HG02763 (cell line): Measurements from ENCODE around the gene GPC3.

Experiments
- ATAC-seq: cut with Tn5 transposase; IDR thresholded peaks from one replicate; pipeline ENCODE4 v1.9.1; 2021; ENCODE audit warnings: mild to moderate bottlenecking, moderate library complexity; ENCODE audit not compliant: unreplicated experiment

GPC3 gene

DNA sequence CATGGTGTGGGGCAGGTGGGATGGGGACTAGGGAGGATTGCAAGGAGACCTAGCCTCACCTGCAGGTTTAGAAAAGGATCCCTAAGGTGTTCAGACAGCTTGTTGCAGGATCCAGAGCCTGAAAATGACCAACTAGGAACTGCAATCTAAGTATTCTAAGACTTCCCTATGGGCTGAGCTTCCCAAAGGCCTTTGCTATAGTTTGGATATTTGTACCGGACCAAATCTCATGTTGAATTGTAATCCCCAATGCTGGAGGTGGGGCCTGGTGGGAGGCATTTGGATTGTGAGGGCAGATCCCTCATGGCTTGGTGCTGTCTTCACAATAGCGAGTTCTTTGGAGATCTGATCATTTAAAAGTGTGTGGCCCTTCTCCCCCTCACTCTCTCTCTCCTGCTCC, 52.1 kb downstream of the GPC3 start:
- ATAC-seq: no peak

GRCh38 chrX:133929836-133930464, 55.4 kb downstream of the GPC3 start:
- no peak for ATAC-seq

GRCh38 chrX:133928365-133928764, 57.0 kb downstream of the GPC3 start:
- ATAC-seq: no peak

- no peak for ATAC-seq
Measured at GRCh38 chrX:133926809-133927208, 58.6 kb downstream of the GPC3 start.

GRCh38 chrX:133926099-133926498, 59.3 kb downstream of the GPC3 start:
- ATAC-seq: no peak

- ATAC-seq: no peak
Measured at GRCh38 chrX:133924548-133924947, 60.8 kb downstream of the GPC3 start.

- ATAC-seq: no peak
Measured at GRCh38 chrX:133923548-133923947, 61.8 kb downstream of the GPC3 start.

DNA sequence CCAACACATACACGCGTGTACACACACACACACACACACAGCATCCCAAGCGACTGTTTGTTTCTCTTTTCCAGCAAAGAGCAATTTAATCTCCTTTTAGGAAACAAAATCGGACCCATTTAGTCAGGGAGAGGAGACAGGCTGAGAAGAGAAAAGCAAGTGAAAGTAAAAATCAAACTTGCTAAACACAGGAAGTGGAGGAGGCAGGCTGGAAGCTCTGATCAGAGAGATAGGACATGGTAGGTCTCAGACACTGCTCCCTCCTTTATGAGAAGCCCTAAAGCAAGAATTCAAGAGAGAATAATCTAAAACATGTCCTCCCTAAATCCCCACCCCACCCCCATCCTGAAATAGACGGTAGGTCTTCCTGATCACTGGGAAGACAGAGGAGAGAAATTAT, 62.3 kb downstream of the GPC3 start:
- peak; percentile 58 for ATAC-seq

GRCh38 chrX:133922390-133922771, 63.0 kb downstream of the GPC3 start:
- no peak for ATAC-seq

GRCh38 chrX:133921764-133922389, 63.5 kb downstream of the GPC3 start:
- no peak for ATAC-seq

DNA sequence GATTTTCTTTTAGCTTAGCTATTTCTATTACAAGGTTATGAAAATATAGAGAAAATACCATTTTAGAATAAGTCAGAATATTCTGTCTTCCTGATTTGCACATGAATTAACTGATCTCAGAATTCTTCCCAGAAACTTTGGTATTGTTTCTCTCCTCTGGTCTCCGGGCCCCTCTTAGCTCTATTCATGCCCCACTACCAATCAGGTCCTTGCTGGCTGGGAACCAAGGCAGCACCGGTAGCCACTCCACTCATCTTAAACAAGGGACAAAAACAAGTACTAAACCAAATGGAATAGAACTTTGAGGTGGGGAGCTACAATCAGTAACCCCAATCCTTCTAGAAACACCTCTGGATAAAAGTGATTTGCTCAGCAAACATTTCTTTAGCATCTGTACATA, 64.3 kb downstream of the GPC3 start:
- no peak for ATAC-seq

- no peak for ATAC-seq
Measured at GRCh38 chrX:133918361-133918771, 67.0 kb downstream of the GPC3 start.

DNA sequence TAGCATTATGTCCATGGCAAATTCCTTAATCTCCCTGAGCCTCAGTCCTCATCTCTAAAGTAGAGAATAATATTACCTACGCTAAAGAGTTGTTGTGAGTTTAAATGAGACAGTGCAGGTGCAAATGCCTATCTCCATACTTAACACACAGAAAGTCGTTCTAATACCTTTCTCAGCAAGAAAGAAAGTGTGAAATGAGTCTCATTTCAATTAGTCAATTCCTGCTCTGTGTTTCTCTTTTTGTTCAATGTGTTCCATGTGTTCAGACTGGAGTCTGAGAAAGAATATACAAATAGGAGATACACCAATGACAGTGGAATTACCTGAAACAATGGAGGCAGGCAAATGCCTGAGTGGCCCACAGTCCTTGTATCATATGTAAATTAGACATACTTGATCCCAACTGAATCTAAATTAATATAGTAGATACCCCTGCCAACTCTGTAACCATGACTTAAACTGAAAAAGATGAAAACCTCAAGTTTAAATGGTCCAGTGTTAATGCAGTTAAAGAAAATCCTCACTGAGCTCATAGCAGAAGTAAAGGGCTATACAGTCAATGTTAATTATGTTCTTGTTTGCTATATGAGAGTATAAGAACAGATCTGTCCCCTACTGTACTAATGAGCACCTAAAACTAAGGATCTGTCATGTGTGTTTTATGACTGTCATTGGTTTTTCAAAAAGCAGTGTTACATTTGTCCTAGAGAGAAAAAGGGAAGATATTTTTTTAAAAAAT, 68.2 kb downstream of the GPC3 start:
- ATAC-seq: no peak

- ATAC-seq: no peak
Measured at GRCh38 chrX:133913658-133914388, 71.6 kb downstream of the GPC3 start.

GRCh38 chrX:133913009-133913408, 72.4 kb downstream of the GPC3 start:
- no peak for ATAC-seq

DNA sequence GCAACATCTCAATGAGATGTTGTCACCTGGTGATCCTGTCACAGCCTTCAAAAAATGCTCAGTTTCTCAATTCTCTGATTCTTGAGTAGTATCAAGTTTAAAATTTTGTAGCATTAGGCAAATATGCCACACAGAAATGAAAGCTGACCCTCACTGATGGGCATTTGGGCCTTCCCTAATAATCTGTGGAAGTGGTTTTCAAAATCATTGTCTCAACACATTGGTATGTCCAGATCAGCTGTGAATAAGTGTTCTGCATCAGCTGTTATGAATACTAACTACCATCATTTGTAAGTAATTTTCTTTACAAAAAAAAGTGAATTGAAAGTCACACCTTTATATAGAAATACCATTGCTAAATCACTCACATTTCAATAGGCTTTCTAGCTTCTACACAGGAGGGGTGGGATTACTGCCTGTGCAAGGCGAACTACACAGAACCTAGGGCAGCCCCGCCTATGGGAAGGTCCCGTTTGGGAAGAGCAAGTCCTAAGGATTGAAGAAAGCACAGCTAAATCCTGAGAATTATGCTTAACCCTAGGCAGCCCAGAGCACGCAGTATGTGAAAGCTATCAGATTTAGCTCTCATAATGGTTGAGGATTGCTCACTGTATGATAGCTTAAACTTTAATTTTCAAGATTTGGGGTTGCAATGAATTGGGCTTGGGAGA, 73.4 kb downstream of the GPC3 start:
- no peak for ATAC-seq

- no peak for ATAC-seq
Measured at GRCh38 chrX:133910539-133910938, 74.9 kb downstream of the GPC3 start.

DNA sequence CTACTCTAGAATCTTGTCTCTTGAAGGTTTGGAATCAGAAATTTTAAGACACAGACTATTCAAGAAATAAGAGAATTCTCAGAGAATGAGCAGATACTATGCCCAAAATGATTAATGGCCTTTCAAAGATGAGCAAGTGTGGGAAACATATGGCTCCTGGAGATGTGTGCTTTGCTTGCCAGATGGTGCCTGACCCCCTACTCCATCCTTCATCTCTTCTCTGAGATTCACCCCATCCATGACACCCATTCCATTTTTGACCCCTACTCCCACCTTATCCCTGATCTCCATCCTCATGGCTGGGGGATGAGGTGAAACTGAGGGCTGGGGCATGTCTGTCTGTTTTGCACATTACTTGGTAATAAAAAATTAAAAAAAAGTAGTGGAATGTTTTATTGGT, 75.5 kb downstream of the GPC3 start:
- ATAC-seq: no peak

DNA sequence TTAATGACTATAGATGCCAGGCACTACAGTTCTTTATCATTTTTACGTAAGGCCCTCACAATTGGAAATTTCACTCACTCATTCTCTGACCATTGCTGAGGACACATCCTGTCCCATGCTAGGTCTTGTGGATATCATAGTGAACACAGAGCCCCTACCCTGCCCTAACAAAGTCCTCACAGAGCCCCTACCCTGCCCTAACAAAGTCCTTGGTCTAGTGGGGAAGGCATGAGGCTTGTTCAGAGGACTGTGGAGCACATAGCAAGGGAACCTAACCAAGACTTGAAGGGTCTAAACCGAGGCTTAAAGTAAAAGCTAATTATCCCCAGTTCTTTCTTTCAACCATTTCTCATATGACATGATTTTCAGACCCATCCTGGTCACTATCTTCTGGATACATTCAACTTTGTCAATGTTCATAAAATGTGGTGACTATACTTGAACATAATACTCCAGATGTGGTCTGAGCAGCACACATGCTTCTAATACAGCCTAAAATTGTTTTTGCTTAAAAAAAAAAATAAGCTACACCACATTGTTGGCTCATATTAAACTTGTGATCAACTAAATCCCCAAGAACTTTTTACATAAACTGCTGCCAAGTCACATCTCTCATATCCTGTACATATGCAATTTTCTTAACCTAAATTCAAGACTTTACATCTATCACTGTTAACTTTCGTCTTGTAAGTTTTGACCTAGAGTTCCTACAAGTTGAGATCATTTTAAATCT, 77.0 kb downstream of the GPC3 start:
- ATAC-seq: no peak

DNA sequence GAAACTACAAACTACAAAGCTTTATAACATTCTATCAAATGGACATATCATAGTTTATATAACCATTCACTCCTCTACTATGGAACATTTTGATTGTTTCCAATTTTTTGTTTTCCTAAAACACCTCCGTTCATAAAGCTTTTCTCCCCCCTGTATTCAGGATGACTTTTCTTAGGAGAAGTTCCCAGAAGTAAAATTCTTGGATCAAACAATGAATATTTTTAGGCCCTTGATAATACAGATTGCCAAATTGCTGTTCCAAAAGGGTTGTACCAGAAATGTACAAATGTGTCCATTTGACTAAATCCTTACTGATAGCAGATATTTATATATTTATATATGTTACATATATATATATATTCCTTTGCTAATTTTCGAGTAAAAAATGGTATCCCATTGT, 77.8 kb downstream of the GPC3 start:
- ATAC-seq: no peak
